GM12878 (cell line): ENCODE data around the gene VDR. TPM values are rescaled to one million over a fixed set of nuclear protein-coding genes. Genes with fewer than 3 reads are reported as not detected.

Source experiments
- ATAC-seq: fragments of 200-7000 bp; cut with Tn5 transposase; 3 replicates; pipeline ENCODE4 v1.9.1; 2020; ENCODE audit warnings: mild to moderate bottlenecking, moderate library complexity
- BruUV-seq: library from RNA; stranded (reverse); fragments of 400-500 nt; replicated peaks from 2 replicates; lab custom pipeline; 2021; lab: Mats Ljungman, UMichigan
- CTCF ChIA-PET: fragments of 300-600 bp; sonication (Branson Sonifier 250); formaldehyde crosslinking; extraction: SDS; loops from one replicate; lab custom pipeline; 2021; ENCODE audit warnings: inconsistent platforms; lab: Yijun Ruan, JAX
- POLR2A ChIA-PET: fragments of 350-600 bp; formaldehyde crosslinking; extraction: SDS; loops from one replicate; lab custom pipeline; 2021; ENCODE audit warnings: inconsistent platforms; lab: Charles Lee
- RAD21 ChIA-PET: fragments of 300-600 bp; sonication (Branson Sonifier 250); formaldehyde crosslinking; loops from one replicate; lab custom pipeline; 2023; ENCODE audit warnings: antibody characterized with exemption; ENCODE audit not compliant: unreplicated experiment; lab: Charles Lee
- SMC1A ChIA-PET: fragments of 300-600 bp; sonication (Branson Sonifier 250); formaldehyde crosslinking; loops from one replicate; lab custom pipeline; 2023; ENCODE audit not compliant: unreplicated experiment, uncharacterized antibody; lab: Charles Lee
- DNase-seq: peaks from one replicate; pipeline ENCODE4 v3.0.0-alpha.2; 2011; ENCODE audit warnings: low read depth, low spot score
- FAIRE-seq: peaks from 3 replicates; lab custom pipeline; 2011; peaks lifted over from hg19 to GRCh38; lab: Jason Lieb, UNC
- H2AFZ ChIP-seq: 2 replicates; pipeline ENCODE4 v1.6.0; 2011; ENCODE audit warnings: low read depth, low read length, control low read depth; ENCODE audit not compliant: control insufficient read depth
- H3K27ac ChIP-seq: 2 replicates; pipeline ENCODE4 v1.5.1; 2011; ENCODE audit warnings: control low read depth; ENCODE audit not compliant: control insufficient read depth, insufficient read depth
- H3K27me3 ChIP-seq, 2 experiments: replicated peaks in 1 of 2; 2 replicates each; pipeline versions ENCODE4 v1.6.0 to v1.6.1; 2011; ENCODE audit warnings: low read length in 1 of 2; ENCODE audit not compliant: control insufficient read depth in 2 of 2, insufficient read depth in 2 of 2
- H3K36me3 ChIP-seq, 2 experiments: 2 replicates each; pipeline ENCODE4 v1.5.1; 2011; ENCODE audit warnings: low read length in 1 of 2; ENCODE audit not compliant: control insufficient read depth in 2 of 2, insufficient read depth in 2 of 2
- H3K4me1 ChIP-seq: 2 replicates; pipeline ENCODE4 v1.6.1; 2011; ENCODE audit warnings: mild to moderate bottlenecking, low read length, moderate library complexity, mixed read lengths; ENCODE audit not compliant: control insufficient read depth, insufficient read depth
- H3K4me2 ChIP-seq: 2 replicates; pipeline ENCODE4 v1.6.0; 2011; ENCODE audit warnings: control low read depth; ENCODE audit not compliant: control insufficient read depth, insufficient read depth
- H3K4me3 ChIP-seq: fragments of 200-600 bp; sonication (generic); 2 replicates; pipeline ENCODE4 v1.5.1; 2016
- H3K79me2 ChIP-seq: 2 replicates; pipeline ENCODE4 v1.6.0; 2011; ENCODE audit warnings: low read length; ENCODE audit not compliant: control insufficient read depth, insufficient read depth
- H3K9ac ChIP-seq: 2 replicates; pipeline ENCODE4 v1.8.0; 2011; ENCODE audit warnings: low read length, control low read depth, mixed read lengths; ENCODE audit not compliant: control insufficient read depth, insufficient read depth
- H3K9me3 ChIP-seq: replicated peaks from 3 replicates; pipeline ENCODE4 v1.5.1; 2011; ENCODE audit warnings: mild to moderate bottlenecking, low read length; ENCODE audit not compliant: control insufficient read depth, insufficient read depth
- H4K20me1 ChIP-seq: 2 replicates; pipeline ENCODE4 v1.6.0; 2011; ENCODE audit not compliant: control insufficient read depth, insufficient read depth
- ATF3 ChIP-seq: IDR thresholded peaks from 2 replicates; pipeline ENCODE4 v1.6.1; 2011; ENCODE audit warnings: low read depth, mild to moderate bottlenecking, low read length, moderate library complexity, borderline replicate concordance; ENCODE audit errors: extremely low read depth
- CEBPB ChIP-seq, 2 experiments: fragments of 150-350 bp in 1 of 2; IDR thresholded peaks; 2 replicates each; pipeline ENCODE4 v1.6.1; 2012 to 2014; ENCODE audit warnings: low read depth in 2 of 2, low read length in 2 of 2, borderline replicate concordance in 1 of 2, inconsistent platforms in 1 of 2
- PML ChIP-seq: IDR thresholded peaks from 2 replicates; pipeline ENCODE4 v1.6.1; 2012; ENCODE audit warnings: low read length, inconsistent platforms
- RB1 ChIP-seq: fragments of 450-650 bp; formaldehyde crosslinking; IDR thresholded peaks from 2 replicates; pipeline ENCODE4 v1.6.1; 2017; ENCODE audit warnings: mild to moderate bottlenecking, borderline replicate concordance
- ZNF217 ChIP-seq: fragments of 450-650 bp; IDR thresholded peaks from 2 replicates; pipeline ENCODE4 v1.6.1; 2017; ENCODE audit warnings: antibody characterized with exemption, mild to moderate bottlenecking
- WGBS: methylation state at CpG from one replicate; pipeline ENCODE4 v1.1.6; 2016; ENCODE audit warnings: low lambda C conversion rate; ENCODE audit not compliant: insufficient replicate concordance, insufficient coverage; ENCODE audit errors: missing lambda C conversion rate; 5-methylcytosine and 5-hydroxymethylcytosine counted together
- in situ Hi-C: fragments of 300-500 bp; cut with MboI; formaldehyde crosslinking; loops from 9 replicates; pipeline ENCODE4 v1.14.3; 2018; ENCODE audit warnings: mixed read lengths
- intact Hi-C: fragments of 100-400 bp; cut with micrococcal nuclease; formaldehyde crosslinking; loops from one replicate; pipeline ENCODE4 v1.14.2; 2022; ENCODE audit not compliant: unreplicated experiment
- polyA plus RNA-seq, 11 experiments: library from polyadenylated mRNA; depleted of rRNA in 4 of 11; unstranded in 6 of 11; stranded (reverse) in 5 of 11; fragments of >200 nt; fragmentation: Nextera tagmentation in 4 of 11; fragmentation: Illumina TruSeq in 1 of 11; extraction: Ambion mirVana in 4 of 11; extraction: Trizol in 1 of 11; gene quantifications; 1 replicate in 1 of 11; 2 replicates in 10 of 11; pipeline versions ENCODE4 v1.2.1 to v1.2.3, GENCODE V29; 2011 to 2016; ENCODE audit warnings: inconsistent platforms in 2 of 11, missing spikeins in 2 of 11, low read depth in 1 of 11
- total RNA-seq, 4 experiments: library from RNA; depleted of rRNA in 3 of 4; stranded (reverse); fragments of >200 nt in 3 of 4; fragmentation: Illumina TruSeq in 1 of 4; extraction: Trizol in 1 of 4; gene quantifications; 2 replicates each; pipeline versions ENCODE4 v1.2.1 to v1.2.3, GENCODE V29; 2013 to 2021
- TF ChIP-seq, protein P1 (sequence below): fragments of 450-650 bp; formaldehyde crosslinking; IDR thresholded peaks from 2 replicates; pipeline ENCODE4 v1.4.0; 2020; ENCODE audit warnings: mild to moderate bottlenecking, moderate library complexity

VDR gene
- total and polyA plus RNA-seq, 10 of the 15 experiments (the other 5 are each of a cell fraction or from before 2014, with no cell fraction given) = 0.27 to 7.9 (median 3.0) TPM

- POLR2A ChIA-PET = interaction anchor here (1.0 to 1.2 kb wide), 2 partner anchors 9 to 133 kb away, joined by 3 read pairs; no protein-coding TSS in a partner anchor
- 61% methylated on average over 9 of the region's 9 CpGs for WGBS
- RAD21 ChIA-PET = interaction anchor here (1.5 to 3.8 kb wide), 3 partner anchors 19 to 55 kb away, joined by 3 to 22 read pairs (median 8); no protein-coding TSS in a partner anchor
- in situ Hi-C loops = no loop called here
- Histone ChIP-seq H3K9ac (no peak overlapping the region), H4K20me1 (no peaks in the 10 kb centered on the region), H3K4me1 (peaks cover 43% of the 10 kb centered on the region), H3K36me3 (no peaks in the 10 kb centered on the region), H3K4me3 (no peak overlapping the region), H3K9me3 (no peaks in the 10 kb centered on the region), H3K27ac (no peak overlapping the region), H3K27me3 (no peaks in the 10 kb centered on the region), H3K79me2 (no peaks in the 10 kb centered on the region), H2AFZ (no peak overlapping the region), H3K4me2 (no peak overlapping the region)
- DNase-seq (no peak), FAIRE-seq (no peak), ATAC-seq (no peak)
- BruUV-seq = no TSS peak
- intact Hi-C loops = no loop called here
- SMC1A ChIA-PET = interaction anchor here (0.9 to 11.6 kb wide), 4 partner anchors 9 to 48 kb away, joined by 3 to 118 read pairs (median 10); no protein-coding TSS in a partner anchor
- TF ChIP-seq CEBPB (IDR thresholded peaks at IDR 0.05; ENCODE audit: borderline replicate concordance in 1 of 2, low read depth in 2 of 2, low read length in 2 of 2) = no peak
- no peak for TF ChIP-seq PML
- TF ChIP-seq RB1 = no peak
- TF ChIP-seq, protein P1, sequence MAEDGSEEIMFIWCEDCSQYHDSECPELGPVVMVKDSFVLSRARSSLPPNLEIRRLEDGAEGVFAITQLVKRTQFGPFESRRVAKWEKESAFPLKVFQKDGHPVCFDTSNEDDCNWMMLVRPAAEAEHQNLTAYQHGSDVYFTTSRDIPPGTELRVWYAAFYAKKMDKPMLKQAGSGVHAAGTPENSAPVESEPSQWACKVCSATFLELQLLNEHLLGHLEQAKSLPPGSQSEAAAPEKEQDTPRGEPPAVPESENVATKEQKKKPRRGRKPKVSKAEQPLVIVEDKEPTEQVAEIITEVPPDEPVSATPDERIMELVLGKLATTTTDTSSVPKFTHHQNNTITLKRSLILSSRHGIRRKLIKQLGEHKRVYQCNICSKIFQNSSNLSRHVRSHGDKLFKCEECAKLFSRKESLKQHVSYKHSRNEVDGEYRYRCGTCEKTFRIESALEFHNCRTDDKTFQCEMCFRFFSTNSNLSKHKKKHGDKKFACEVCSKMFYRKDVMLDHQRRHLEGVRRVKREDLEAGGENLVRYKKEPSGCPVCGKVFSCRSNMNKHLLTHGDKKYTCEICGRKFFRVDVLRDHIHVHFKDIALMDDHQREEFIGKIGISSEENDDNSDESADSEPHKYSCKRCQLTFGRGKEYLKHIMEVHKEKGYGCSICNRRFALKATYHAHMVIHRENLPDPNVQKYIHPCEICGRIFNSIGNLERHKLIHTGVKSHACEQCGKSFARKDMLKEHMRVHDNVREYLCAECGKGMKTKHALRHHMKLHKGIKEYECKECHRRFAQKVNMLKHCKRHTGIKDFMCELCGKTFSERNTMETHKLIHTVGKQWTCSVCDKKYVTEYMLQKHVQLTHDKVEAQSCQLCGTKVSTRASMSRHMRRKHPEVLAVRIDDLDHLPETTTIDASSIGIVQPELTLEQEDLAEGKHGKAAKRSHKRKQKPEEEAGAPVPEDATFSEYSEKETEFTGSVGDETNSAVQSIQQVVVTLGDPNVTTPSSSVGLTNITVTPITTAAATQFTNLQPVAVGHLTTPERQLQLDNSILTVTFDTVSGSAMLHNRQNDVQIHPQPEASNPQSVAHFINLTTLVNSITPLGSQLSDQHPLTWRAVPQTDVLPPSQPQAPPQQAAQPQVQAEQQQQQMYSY (CRISPR knock-in tag) = no peak
- TF ChIP-seq ATF3 = no peak
- no peak for TF ChIP-seq ZNF217
- CTCF ChIA-PET = interaction anchor here (0.8 to 13.0 kb wide), 6 partner anchors 11 to 276 kb away, joined by 3 to 94 read pairs (median 24); no protein-coding TSS in a partner anchor
Observed at GRCh38 chr12:47888153-47888819, 16.5 kb downstream of the VDR start.
